Upper lobe of left lung (tissue), 6 donors: ENCODE results near the gene OR4N5. TPM values are rescaled to one million over a fixed set of nuclear protein-coding genes. Genes with fewer than 3 reads are reported as not detected.

Experiments used
- ATAC-seq, 2 donors: fragments of 200-7000 bp; cut with Tn5 transposase; one replicate each; pipeline ENCODE4 v1.9.1; 2022; ENCODE audit warnings: mild to moderate bottlenecking in 2 of 2, moderate library complexity in 2 of 2; ENCODE audit not compliant: low FRiP score in 2 of 2
- DNase-seq, 2 donors: peaks; one replicate each; pipeline ENCODE4 v3.0.0-alpha.2; 2019 to 2020
- H3K27ac ChIP-seq, 4 donors: fragments of 200-600 bp; sonication (generic); one replicate each; pipeline ENCODE4 v1.5.1; 2016 to 2019
- H3K27me3 ChIP-seq, 4 donors: fragments of 200-600 bp; sonication (generic); one replicate each; pipeline ENCODE4 v1.5.1; 2017 to 2019
- H3K36me3 ChIP-seq, 4 donors: fragments of 200-600 bp; sonication (generic); one replicate each; pipeline ENCODE4 v1.5.1; 2016 to 2019
- H3K4me1 ChIP-seq, 4 donors: fragments of 200-600 bp; sonication (generic); one replicate each; pipeline ENCODE4 v1.5.1; 2018 to 2019
- H3K4me3 ChIP-seq, 4 donors: fragments of 200-600 bp; sonication (generic); one replicate each; pipeline ENCODE4 v1.5.1; 2017 to 2019; ENCODE audit warnings: mild to moderate bottlenecking in 2 of 4, moderate library complexity in 1 of 4
- H3K9me3 ChIP-seq, 4 donors: fragments of 200-600 bp; sonication (generic); one replicate each; pipeline ENCODE4 v1.5.1; 2018 to 2019
- EP300 ChIP-seq, 4 donors: sonication (generic); formaldehyde crosslinking; IDR thresholded peaks; one replicate each; pipeline ENCODE4 v1.5.1; 2017; ENCODE audit warnings: antibody characterized with exemption in 4 of 4, control low read depth in 2 of 4
- POLR2A ChIP-seq, 4 donors: fragments of 450-650 bp; IDR thresholded peaks; one replicate each; pipeline ENCODE4 v1.5.1; 2016 to 2017; ENCODE audit warnings: antibody characterized with exemption in 4 of 4, mild to moderate bottlenecking in 2 of 4
- POLR2AphosphoS5 ChIP-seq, 2 donors: sonication (generic); formaldehyde crosslinking; IDR thresholded peaks; one replicate each; pipeline ENCODE4 v1.5.1; 2017; ENCODE audit warnings: antibody characterized with exemption in 2 of 2
- WGBS, 2 donors: methylation state at CpG; one replicate each; pipeline ENCODE4 v1.1.5; 2017 to 2018; 5-methylcytosine and 5-hydroxymethylcytosine counted together
- small RNA-seq, 4 donors: library from RNA; depleted of rRNA; stranded (forward); fragments of <200 nt; gene quantifications; one replicate each; pipeline ENCODE3, GENCODE V24; 2016
- total RNA-seq, 6 donors: library from RNA; depleted of rRNA in 4 of 6; stranded (reverse); fragments of >200 nt in 4 of 6; gene quantifications; one replicate each; pipeline versions ENCODE4 v1.1.0 to v1.2.1, GENCODE V29; 2016 to 2021
- TF ChIP-seq, protein P1 (sequence below), 6 experiments: fragments of 450-650 bp in 4 of 6; fragments of 200-600 bp in 2 of 6; sonication (generic) in 2 of 6; IDR thresholded peaks; one replicate each; pipeline ENCODE4 v1.5.1; 2016 to 2019; ENCODE audit warnings: antibody characterized with exemption in 6 of 6
- donor health status: DM: no; HTN: no; CAD: no; lungs with moderate emphysema.
- donor health status: DM: no; HTN: yes; CAD: no; lungs with severe emphysema.

OR4N5 gene
- total RNA-seq, 6 donors from 2014 or later: not detected

GRCh38 chr14:20191396-20191795 is 52.8 kb downstream of the OR4N5 start:
- Histone ChIP-seq H3K4me3 (no peak overlapping the region), H3K9me3 (no peaks in the 10 kb centered on the region), H3K27me3 (no peaks in the 10 kb centered on the region), H3K36me3 (no peaks in the 10 kb centered on the region), H3K27ac (no peak overlapping the region), H3K4me1 (no peaks in the 10 kb centered on the region)
- no peak for ATAC-seq
- no peak for TF ChIP-seq POLR2A (IDR thresholded peaks at IDR 0.05)
- TF ChIP-seq POLR2AphosphoS5 (IDR thresholded peaks at IDR 0.05): no peak
- no peak for TF ChIP-seq EP300 (IDR thresholded peaks at IDR 0.05)
- TF ChIP-seq, protein P1, sequence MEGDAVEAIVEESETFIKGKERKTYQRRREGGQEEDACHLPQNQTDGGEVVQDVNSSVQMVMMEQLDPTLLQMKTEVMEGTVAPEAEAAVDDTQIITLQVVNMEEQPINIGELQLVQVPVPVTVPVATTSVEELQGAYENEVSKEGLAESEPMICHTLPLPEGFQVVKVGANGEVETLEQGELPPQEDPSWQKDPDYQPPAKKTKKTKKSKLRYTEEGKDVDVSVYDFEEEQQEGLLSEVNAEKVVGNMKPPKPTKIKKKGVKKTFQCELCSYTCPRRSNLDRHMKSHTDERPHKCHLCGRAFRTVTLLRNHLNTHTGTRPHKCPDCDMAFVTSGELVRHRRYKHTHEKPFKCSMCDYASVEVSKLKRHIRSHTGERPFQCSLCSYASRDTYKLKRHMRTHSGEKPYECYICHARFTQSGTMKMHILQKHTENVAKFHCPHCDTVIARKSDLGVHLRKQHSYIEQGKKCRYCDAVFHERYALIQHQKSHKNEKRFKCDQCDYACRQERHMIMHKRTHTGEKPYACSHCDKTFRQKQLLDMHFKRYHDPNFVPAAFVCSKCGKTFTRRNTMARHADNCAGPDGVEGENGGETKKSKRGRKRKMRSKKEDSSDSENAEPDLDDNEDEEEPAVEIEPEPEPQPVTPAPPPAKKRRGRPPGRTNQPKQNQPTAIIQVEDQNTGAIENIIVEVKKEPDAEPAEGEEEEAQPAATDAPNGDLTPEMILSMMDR (IDR thresholded peaks at IDR 0.05): no peak
- DNase-seq: no peak
- WGBS, 2 donors: 75 to 79% methylated on average over 3 of the region's 3 CpGs

DNA sequence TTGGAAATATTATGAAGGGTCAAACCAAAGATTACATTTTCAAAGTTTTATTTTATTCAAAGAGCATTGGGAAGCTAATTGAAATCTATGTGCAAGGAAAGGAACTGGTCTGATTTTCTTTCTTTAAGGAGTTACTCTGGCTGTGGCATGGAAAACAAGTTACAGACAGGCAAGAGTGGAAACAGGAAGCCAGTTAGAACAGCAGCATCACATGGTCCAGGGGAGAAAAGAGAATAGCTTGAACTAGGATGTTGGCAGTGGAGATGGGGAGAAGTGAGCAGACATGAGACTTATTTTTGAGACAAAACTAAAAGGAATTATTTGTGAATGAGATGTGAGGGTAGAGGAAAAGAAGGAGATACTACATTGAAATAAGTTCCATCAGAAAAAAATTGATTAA is 55.5 kb downstream of the OR4N5 start:
- Histone ChIP-seq H3K27ac (no peak overlapping the region), H3K4me1 (no peaks in the 10 kb centered on the region), H3K27me3 (no peaks in the 10 kb centered on the region), H3K36me3 (no peaks in the 10 kb centered on the region), H3K4me3 (no peak overlapping the region), H3K9me3 (no peaks in the 10 kb centered on the region)
- DNase-seq: no peak
- TF ChIP-seq, protein P1 (IDR thresholded peaks at IDR 0.05): no peak
- TF ChIP-seq EP300 (IDR thresholded peaks at IDR 0.05) (no peak), POLR2AphosphoS5 (IDR thresholded peaks at IDR 0.05) (no peak), POLR2A (IDR thresholded peaks at IDR 0.05) (no peak)
- ATAC-seq: no peak

Small RNA genes lying within 50 kb of the gene (small RNA-seq; reads per million reads assigned to genes)
- gene GTF2IP22 (0 reads per million in 4 donors), gene RNA5SP380 (0 reads per million in 4 donors)

Other genes with a start within 250 kb of the OR4N5 start
- not detected for gene OR4K5, start 218.2 kb upstream of the OR4N5 start, total RNA-seq
- gene OR4K1, start 207.9 kb upstream of the OR4N5 start, total RNA-seq: not detected
- not detected for gene OR4K15, start 163.2 kb upstream of the OR4N5 start, total RNA-seq
- gene OR4Q2, start 136.7 kb upstream of the OR4N5 start, total RNA-seq: not detected
- not detected for gene OR4K14, start 119.5 kb upstream of the OR4N5 start, total RNA-seq
- gene OR4K13, start 102.8 kb upstream of the OR4N5 start, total RNA-seq: not detected
- not detected for gene OR4L1, start 78.8 kb upstream of the OR4N5 start, total RNA-seq
- not detected for gene OR4K17, start 28.1 kb upstream of the OR4N5 start, total RNA-seq
- not detected for gene OR11G2, start 52.1 kb downstream of the OR4N5 start, total RNA-seq
- gene OR11H6, start 84.9 kb downstream of the OR4N5 start, total RNA-seq: not detected
- gene OR11H7, start 90.2 kb downstream of the OR4N5 start, total RNA-seq: not detected
- not detected for gene OR11H4, start 100.5 kb downstream of the OR4N5 start, total RNA-seq
- gene TTC5, start 167.1 kb downstream of the OR4N5 start, total RNA-seq: 10 to 100 TPM in 4 of 6 donors, 1 to 10 TPM in 2; 8.1 to 28.4 (median 17.7) TPM
- 10 to 100 TPM; 27.1 to 50.5 (median 44.7) TPM for gene CCNB1IP1, start 194.5 kb downstream of the OR4N5 start, total RNA-seq
- 10 to 100 TPM; 11.6 to 31.4 (median 17.6) TPM for gene PARP2, start 204.8 kb downstream of the OR4N5 start, total RNA-seq